ENCODE measurements around the gene NHSL1.

The NHSL1 gene

DNA sequence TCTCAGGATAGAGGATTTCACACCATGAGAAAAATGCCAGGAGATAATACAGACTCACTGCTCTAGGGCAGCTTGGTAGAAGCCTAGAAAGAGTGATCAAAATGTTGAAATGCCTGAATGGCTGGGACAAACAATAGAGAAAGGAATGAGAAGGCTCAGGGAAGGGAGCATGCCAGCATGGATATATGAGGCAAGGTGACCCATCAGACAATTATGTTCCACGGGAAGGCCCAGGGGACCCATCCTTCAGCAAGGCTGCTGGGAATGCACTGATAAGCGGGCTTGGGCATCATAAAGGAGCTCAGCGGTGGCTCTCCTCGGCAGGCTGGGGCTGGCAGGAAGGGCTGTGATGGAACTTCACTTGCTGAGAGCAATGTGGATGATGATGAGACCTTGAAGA is 83.1 kb downstream of the NHSL1 start:
- H3K4me3 ChIP-seq (ENCODE audit: low read depth, low read length), result no peak overlapping the region
- no peak for TF ChIP-seq CTCF (IDR thresholded peaks at IDR 0.05; ENCODE audit: borderline replicate concordance, insufficient read depth, low read depth, low read length)

GRCh38 chr6:138415125-138415524 is 84.2 kb downstream of the NHSL1 start:
- no peak for TF ChIP-seq CTCF (IDR thresholded peaks at IDR 0.05; ENCODE audit: borderline replicate concordance, insufficient read depth, low read depth, low read length)
- H3K4me3 ChIP-seq (ENCODE audit: low read depth, low read length), result no peak overlapping the region

DNA sequence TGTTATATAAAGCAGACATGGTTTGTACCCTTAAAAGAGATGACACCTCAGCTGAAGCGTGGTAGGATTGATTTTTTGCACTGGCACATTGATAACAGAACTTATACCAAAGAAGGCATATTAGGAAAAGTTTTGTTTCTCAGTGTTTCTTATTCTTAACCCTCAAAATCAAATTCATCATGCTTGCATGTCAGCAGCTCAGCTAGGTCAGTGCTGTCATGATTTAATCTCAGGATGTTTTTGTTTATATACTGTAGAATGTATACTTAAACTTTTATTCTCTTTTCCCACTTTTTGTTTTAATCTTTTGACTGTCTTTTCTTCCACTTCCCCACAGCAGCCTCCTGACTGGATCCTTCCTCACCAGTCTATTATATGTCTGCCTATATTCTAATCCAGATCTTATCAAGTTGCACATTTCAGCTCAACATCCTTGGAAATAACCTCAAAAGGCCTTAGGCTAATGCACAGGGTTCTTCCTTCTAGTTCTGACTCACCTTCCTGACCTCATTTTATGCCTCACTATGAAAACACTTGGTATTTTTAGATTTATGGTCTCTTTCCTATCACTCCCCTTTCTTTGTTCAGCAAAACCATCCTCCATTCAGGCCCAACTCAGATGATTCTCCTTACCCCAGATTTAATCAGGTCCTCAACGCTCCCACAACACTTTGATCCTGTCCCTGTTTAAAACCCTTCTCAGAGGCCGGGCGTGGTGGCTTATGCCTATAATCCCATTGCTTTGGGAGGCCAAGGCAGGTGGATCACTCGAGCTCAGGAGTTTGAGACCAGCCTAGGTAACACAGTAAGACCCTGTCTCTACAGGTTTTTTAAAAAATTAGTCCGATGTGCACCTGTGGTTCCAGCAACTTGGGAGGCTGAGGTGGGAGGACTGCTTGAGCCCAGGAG is 88.1 kb downstream of the NHSL1 start:
- TF ChIP-seq CTCF (IDR thresholded peaks at IDR 0.05; ENCODE audit: borderline replicate concordance, insufficient read depth, low read depth, low read length), result no peak

GRCh38 chr6:138410048-138410735 is 89.1 kb downstream of the NHSL1 start:
- no peak for TF ChIP-seq CTCF (IDR thresholded peaks at IDR 0.05; ENCODE audit: borderline replicate concordance, insufficient read depth, low read depth, low read length)

More for the DNA sequence above, 88.1 kb downstream of the NHSL1 start:
- H3K4me3 ChIP-seq (ENCODE audit: low read depth, low read length), result no peak overlapping the region

DNA sequence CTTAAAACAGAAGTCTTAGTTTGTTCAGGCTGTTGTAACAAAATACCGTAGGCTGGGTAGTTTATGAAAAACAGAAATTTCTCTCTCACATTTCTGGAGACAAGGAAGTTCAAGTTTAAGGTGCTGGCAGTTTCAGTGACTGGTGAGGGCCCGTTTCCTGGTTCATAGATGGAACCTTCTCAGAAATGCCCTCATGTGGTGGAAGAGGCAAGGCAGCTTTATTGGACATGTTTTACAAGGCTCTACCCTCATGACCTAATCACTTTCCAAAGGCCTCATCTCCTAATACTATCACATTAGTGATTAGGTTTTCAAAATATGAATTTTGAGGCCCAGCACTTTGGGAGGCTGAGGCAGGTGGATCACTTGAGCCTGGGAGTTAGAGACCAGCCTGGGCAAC is 92.9 kb downstream of the NHSL1 start:
- H3K4me3 ChIP-seq (ENCODE audit: low read depth, low read length), result no peak overlapping the region
- no peak for TF ChIP-seq CTCF (IDR thresholded peaks at IDR 0.05; ENCODE audit: borderline replicate concordance, insufficient read depth, low read depth, low read length)

More at GRCh38 chr6:138410048-138410735, 89.1 kb downstream of the NHSL1 start:
- no peak overlapping the region for H3K4me3 ChIP-seq (ENCODE audit: low read depth, low read length)

DNA sequence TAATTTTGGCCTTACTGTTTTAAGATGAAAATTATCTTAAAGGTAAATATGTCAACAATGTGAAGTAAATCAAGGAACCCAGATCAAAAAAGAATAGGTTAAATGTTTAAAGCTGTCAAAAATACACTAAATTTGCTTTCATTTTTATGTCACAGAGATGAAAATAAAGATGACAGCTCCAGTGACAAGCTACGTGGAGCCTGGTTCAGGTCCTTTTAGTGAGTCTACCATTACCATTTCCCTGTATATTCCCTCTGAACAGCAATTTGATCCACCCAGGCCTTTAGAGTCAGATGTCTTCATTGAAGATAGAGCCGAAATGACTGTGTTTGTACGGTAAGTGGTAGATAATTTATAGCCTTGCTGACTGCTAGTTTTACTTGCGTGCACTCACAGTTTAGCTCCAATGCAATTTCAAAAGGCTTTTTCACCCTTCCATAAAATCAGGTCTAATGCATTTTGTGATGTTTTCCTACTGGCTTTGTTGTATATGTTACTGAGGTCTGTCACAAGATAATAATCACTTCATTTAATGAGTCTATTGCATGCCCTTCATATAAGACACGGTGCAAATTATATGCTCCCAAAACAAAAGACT is 93.4 kb downstream of the NHSL1 start:
- no peak for TF ChIP-seq CTCF (IDR thresholded peaks at IDR 0.05; ENCODE audit: borderline replicate concordance, insufficient read depth, low read depth, low read length)
- H3K4me3 ChIP-seq (ENCODE audit: low read depth, low read length), result no peak overlapping the region
